ENCODE data around the gene SVEP1.

DNA sequence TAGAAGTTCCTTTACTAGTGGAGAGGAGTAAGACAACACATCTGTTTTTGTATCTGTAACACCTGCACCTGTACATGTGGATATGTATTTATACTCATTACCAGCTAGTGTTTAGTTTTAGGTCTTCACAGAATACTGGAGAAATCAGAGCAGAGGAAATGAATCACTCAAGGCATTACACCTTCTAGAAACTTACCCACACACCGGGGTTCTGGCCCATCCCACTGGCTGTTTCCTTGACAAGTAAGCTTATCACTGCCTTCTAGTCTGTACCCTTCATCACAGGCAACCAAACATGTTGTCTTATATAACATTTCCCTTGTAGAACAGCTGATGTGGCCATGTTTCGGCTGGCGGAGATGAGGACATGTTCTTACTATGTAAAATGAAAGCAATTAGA is 76.7 kb downstream of the SVEP1 start:
- TF ChIP-seq, protein P1, sequence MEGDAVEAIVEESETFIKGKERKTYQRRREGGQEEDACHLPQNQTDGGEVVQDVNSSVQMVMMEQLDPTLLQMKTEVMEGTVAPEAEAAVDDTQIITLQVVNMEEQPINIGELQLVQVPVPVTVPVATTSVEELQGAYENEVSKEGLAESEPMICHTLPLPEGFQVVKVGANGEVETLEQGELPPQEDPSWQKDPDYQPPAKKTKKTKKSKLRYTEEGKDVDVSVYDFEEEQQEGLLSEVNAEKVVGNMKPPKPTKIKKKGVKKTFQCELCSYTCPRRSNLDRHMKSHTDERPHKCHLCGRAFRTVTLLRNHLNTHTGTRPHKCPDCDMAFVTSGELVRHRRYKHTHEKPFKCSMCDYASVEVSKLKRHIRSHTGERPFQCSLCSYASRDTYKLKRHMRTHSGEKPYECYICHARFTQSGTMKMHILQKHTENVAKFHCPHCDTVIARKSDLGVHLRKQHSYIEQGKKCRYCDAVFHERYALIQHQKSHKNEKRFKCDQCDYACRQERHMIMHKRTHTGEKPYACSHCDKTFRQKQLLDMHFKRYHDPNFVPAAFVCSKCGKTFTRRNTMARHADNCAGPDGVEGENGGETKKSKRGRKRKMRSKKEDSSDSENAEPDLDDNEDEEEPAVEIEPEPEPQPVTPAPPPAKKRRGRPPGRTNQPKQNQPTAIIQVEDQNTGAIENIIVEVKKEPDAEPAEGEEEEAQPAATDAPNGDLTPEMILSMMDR (conservative IDR thresholded peaks at IDR 0.05; ENCODE audit: low read depth, low read length), result no peak
- TF ChIP-seq EZH2 (IDR thresholded peaks at IDR 0.05; ENCODE audit: low read length, unreplicated experiment), result no peak
